Dedifferentiated amniotic fluid mesenchymal stem cell (primary cell): Measurements from ENCODE around the gene FSD1.
"Not testable (repeated sequence)": the region's sequence is repeated elsewhere in the genome, so short reads cannot be mapped to it uniquely, and the experiment has no call there.

Experiments
- DNase-seq: peaks from one replicate; pipeline ENCODE4 v3.0.0-alpha.2; 2016; ENCODE audit errors: extremely low spot score

The FSD1 gene

DNA sequence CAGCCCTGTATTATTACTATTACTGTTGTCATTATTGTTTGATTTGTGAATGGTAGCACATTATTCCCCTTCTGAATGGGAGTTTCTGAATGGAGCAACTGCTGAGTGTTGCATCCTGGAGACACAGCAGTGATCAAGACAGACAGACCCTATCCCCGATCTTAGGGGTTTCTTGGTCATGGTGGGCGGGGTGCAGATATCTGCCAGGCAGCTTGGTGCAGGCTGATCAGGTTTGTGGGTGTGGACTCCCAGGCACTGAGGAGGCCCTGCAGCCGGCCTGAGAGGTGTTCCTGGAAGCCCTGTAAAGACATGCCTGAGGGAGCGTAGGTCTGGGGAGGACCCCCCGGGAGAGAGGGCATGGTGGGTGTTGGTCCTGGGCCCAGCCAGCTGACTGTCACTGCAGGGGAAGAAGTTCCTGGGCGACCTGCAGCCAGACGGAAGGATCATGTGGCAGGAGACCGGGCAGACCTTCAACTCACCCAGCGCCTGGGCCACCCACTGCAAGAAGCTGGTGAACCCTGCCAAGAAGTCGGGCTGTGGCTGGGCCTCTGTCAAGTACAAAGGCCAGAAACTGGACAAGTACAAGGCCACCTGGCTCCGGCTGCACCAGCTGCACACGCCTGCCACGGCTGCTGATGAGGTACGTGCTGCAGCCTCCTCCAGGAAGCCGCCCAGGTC lies 41.1 kb downstream of the FSD1 start:
- DNase-seq, result no peak

DNA sequence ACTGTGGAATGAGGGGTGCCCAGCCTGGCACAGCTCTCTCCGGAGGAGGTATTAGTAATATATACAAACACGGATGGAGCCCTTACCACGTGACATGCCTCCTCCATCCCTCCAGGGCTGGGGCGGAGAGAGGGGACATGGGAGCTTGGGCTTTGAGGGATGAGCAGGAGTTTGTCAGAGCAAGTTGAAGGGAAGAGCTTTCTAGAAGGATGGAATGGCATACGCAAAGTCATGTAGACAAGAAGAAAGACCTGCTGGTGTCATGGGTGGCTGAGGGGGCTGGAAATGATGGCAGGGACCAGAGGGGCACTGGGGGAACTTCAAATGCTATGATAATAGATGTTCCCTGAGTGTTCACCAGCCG lies 41.6 kb downstream of the FSD1 start:
- DNase-seq, result no peak

GRCh38 chr19:4347521-4347920 lies 43.1 kb downstream of the FSD1 start:
- no peak for DNase-seq

- not testable (repeated sequence) for DNase-seq
Observed at GRCh38 chr19:4349225-4349624, 44.8 kb downstream of the FSD1 start.

- no peak for DNase-seq
Observed at GRCh38 chr19:4350111-4350510, 45.7 kb downstream of the FSD1 start.

- DNase-seq, result no peak
Observed at GRCh38 chr19:4350726-4351125, 46.3 kb downstream of the FSD1 start.

DNA sequence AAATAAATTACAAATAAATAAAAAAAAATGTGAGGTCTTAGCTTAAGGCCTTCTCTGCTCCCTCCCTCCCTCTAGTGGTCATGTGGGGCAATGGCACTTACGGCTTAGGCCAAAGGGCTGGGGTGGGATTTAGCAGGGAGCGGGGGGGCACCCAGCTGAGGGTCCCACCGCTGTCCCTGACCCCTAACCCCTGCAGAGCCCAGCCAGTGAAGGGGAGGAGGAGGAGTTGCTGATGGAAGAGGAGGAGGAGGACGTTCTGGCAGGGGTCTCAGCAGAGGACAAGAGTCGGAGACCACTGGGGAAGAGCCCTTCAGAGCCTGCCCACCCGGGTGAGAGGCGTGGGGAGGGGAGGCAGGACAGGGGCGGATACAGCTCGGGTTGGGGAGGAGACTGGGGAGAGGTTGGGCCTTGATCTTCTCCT lies 48.3 kb downstream of the FSD1 start:
- DNase-seq, result peak; percentile 55

DNA sequence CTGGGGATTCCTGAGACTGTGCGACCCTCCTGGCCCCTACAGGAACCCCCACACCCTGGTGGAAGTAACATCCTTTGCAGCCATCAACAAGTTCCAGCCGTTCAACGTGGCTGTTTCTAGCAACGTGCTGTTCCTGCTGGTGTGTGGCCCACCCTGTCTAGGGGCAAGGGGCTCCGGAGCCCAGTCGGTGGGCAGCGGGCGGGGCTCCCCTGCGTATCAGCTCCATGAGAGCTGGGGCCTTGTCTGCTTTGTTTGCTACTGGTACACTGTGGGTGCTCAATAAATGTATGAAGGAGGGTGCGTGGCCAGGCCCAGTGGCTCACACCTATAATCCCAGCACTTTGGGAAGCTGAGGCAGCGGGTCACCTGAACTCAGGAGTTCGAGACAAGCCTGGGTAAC lies 49.9 kb downstream of the FSD1 start:
- DNase-seq, result no peak

GRCh38 chr19:4354897-4355296 lies 50.5 kb downstream of the FSD1 start:
- DNase-seq, result no peak

DNA sequence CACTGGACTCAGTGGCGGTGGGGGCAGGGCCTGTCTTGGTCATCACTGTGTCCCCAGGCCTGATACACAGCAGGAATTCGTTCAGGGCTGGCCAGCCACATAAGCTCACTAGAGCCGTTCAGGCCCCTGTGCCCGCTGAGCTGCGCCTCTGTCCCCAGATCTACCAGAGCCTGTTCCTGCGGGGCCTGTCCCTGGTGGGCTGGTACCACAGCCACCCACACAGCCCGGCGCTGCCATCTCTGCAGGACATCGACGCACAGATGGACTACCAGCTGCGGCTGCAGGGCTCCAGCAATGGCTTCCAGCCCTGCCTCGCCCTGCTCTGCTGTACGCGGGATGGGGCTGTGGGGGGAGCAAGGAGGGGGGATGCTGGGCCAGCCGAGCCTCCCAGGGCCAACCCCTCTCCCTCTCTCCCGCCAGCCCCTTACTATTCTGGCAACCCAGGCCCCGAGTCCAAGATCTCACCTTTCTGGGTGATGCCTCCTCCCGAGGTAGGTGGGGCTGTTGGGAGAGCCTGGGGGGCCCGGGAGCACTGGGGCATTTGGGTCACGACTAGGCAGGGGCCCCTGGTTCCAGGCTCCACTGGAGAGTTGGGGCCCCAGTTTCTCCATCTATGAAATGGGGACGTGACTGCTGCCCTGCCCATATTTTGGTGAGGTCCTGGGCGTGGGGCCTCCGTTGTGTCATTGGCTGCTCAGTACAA lies 52.8 kb downstream of the FSD1 start:
- DNase-seq, result no peak

DNA sequence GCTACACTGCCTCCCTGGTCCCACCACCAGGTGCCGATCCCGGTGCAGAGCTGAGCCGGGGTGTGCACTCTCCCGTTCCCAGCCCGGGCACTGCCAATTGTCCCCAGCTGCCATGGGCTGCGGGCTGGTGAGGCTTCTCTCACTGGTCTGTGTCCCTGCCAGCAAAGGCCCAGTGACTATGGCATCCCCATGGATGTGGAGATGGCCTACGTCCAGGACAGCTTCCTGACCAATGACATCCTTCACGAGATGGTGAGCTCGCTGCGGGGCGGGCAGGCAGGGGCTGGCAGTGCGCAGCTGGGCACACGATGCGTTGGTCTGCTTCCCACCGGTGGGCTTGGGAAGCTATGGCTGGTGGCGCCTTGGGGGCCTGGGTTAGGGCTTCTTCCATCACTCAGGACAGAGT lies 53.5 kb downstream of the FSD1 start:
- no peak for DNase-seq

- no peak for DNase-seq
Observed at GRCh38 chr19:4358709-4359626, 54.6 kb downstream of the FSD1 start.

DNA sequence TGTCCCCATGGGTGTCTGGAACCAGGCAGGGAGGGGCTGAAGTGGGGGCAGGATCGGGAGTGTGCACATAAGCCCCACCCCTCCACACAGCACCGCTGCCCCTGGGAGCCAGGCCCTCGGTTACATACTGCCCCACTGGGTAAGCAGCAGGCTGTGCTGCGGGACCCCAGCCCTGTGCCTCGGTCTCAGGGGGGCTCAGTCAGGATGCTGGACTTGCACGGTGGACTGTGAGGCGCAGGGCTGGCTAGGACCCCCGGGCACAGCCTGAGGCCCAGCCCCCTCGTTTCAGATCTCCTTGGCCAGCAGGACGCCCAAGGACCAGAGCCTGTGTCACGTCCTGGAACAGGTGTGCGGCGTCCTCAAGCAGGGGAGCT lies 55.2 kb downstream of the FSD1 start:
- no peak for DNase-seq

GRCh38 chr19:4360081-4360569 lies 55.7 kb downstream of the FSD1 start:
- no peak for DNase-seq

DNA sequence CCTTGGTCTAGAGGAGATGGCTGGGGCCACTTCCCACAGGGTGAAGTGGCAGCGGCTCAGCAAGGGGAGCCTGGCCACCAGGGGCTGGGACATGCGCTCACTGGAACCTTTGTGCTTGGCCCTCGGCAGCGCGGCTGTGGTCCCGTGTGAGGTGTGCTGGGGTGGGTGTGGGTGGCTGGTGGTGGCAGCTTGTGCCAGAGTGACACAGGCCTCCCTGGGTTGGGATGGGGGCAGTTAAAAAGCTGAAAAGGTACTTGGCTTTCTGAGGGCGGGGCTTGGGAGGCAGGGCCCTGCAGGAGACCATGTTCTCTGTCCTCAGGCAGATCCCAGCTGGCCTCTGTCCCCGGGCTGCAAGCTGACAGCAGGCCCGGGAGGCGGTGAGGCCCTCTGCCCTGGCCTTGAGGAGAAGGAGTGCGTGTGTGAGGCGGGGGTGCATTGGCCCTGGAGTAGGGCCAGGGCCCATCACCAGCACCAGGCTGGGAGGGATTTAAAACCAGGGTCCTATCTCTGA lies 56.3 kb downstream of the FSD1 start:
- no peak for DNase-seq

DNA sequence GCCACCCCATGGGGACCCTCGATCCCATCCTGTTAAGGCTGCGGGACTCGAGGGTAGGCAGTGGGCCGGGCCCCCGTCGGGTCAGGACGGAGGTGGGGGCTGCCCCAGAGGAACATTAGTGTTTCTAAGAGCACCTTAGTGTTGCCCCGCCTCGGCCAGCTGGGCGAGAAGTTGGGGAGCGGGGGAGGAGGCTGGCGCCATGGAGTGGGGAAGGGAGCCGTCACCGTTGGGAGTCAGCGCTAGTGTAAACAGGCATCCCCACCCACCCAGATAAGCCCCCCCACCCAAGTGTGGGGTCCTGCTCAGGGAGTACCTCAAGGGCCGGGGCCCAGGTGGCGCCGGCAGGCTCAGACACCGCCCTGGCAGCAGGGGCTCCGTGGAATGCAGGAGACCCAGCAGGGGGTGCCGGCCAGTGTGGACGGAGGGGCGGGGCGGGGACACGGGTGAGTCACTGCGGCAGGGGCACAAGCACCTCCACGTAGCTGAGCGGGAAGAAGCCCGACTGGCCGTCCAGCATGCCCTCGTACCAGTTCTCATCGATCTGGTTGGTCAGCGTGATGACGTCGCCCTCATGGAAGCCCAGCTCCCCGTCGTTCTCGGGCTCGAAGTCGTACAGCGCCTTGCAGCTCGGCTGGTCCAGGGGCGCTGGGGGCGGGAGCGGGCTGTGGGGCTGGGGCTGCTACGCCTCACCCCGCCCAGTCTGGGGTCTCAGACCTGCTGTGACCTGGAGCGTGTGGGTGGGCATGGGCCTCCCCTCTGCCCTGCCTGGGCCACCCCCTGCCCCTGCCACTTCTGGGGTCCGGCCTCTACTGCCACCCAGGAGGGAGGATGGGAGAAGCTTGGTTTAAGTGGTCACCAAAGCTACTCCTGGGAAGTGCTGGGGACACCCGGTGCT lies 57.0 kb downstream of the FSD1 start:
- DNase-seq, result no peak

DNA sequence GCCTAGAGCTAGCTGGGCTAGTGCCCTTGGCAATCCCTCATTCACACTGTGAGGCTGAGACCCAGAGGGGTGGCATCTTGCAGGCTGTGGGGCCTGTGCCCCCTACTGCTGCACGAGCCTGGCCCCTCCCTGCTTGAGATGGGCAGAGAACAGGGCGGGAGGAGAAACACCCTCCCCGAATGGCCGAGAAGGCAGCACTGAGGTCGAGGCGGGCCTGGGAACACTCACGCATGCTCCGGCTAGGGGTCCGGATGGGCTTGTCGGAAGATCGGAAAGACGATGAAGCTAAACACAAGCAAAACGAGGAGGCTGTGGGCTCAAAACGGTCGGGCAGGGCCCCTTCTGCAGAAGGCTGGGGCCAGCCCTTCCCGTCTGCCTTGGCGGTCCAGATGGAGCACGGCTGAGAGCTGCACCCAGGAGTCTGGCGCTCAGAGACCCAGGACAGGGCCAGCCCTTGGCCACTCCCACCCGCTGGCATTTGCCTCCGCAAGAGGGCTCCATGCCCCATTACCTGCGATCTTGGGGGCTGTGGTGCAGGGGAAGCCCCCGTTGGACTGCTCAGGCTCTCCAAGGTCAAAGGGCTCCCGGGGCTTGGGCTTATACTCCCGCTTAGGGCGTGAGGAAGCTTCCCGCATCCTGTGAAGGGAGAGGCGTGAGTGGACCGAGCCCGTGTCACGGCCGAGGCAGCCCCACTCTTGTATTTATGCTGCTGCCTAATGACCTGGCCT lies 57.9 kb downstream of the FSD1 start:
- no peak for DNase-seq

GRCh38 chr19:4362831-4363545 lies 58.6 kb downstream of the FSD1 start:
- no peak for DNase-seq

DNA sequence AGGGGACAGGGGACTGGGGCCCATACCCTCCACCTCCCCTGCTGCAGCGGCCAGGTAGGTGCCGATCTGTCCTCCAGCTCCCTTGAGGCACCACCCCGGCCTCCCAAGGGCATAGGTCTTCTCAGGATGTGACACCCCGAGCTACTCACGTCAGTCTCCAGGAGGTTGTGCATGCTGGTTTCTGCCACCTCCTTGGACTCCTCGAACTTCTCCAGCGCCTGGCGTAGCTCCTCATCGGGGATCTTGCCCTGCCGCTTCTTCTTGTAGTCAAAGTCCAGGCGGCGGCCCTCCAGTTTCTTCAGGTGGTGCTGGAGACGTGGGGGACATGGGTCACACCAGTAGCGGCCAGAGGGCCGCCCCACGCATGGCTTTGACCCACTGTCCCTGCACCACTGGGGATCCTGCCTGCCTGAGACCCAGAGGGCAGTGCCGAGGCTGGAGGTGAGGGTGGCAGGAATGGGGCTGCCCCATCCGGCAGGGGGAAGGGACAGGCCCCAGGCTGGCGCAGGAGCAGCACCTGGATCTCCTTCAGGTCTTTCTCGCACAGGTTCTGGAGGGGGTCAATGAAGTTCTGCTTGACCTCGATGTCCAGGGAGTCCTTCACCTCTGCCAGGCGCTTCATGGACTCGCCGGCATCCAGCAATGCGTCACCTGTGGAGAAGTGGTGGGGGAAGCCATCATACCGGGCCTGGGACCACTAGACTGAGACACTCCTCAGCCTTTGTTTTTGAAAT lies 59.3 kb downstream of the FSD1 start:
- no peak for DNase-seq
